GM06990 (cell line): ENCODE measurements around the gene NRCAM.

Experiments
- DNase-seq: peaks from one replicate; pipeline ENCODE4 v3.0.0-alpha.2; 2011; ENCODE audit not compliant: insufficient read length; ENCODE audit errors: extremely low read depth
- H3K27me3 ChIP-seq: replicated peaks from 2 replicates; pipeline ENCODE4 v1.6.0; 2011; ENCODE audit warnings: low read length; ENCODE audit not compliant: control insufficient read depth, insufficient read depth
- H3K36me3 ChIP-seq: 2 replicates; pipeline ENCODE4 v1.5.1; 2011; ENCODE audit warnings: low read length; ENCODE audit not compliant: control insufficient read depth, insufficient read depth
- H3K4me3 ChIP-seq: replicated peaks from 2 replicates; pipeline ENCODE4 v1.5.1; 2011; ENCODE audit warnings: low read depth, mild to moderate bottlenecking, control low read depth, low read length
- TF ChIP-seq, protein P1 (sequence below): IDR thresholded peaks from 2 replicates; pipeline ENCODE4 v1.5.1; 2011; ENCODE audit warnings: low read length, control low read depth, mild to moderate bottlenecking, inconsistent platforms; ENCODE audit not compliant: insufficient read depth, poor library complexity, severe bottlenecking

NRCAM gene

GRCh38 chr7:108286290-108286904 is 169.8 kb downstream of the NRCAM start:
- Histone ChIP-seq H3K36me3 (no peaks in the 10 kb centered on the region), H3K27me3 (no peaks in the 10 kb centered on the region), H3K4me3 (no peak overlapping the region)
- DNase-seq, result no peak
- TF ChIP-seq, protein P1, sequence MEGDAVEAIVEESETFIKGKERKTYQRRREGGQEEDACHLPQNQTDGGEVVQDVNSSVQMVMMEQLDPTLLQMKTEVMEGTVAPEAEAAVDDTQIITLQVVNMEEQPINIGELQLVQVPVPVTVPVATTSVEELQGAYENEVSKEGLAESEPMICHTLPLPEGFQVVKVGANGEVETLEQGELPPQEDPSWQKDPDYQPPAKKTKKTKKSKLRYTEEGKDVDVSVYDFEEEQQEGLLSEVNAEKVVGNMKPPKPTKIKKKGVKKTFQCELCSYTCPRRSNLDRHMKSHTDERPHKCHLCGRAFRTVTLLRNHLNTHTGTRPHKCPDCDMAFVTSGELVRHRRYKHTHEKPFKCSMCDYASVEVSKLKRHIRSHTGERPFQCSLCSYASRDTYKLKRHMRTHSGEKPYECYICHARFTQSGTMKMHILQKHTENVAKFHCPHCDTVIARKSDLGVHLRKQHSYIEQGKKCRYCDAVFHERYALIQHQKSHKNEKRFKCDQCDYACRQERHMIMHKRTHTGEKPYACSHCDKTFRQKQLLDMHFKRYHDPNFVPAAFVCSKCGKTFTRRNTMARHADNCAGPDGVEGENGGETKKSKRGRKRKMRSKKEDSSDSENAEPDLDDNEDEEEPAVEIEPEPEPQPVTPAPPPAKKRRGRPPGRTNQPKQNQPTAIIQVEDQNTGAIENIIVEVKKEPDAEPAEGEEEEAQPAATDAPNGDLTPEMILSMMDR, result no peak

- Histone ChIP-seq H3K4me3 (no peak overlapping the region), H3K36me3 (no peaks in the 10 kb centered on the region), H3K27me3 (no peaks in the 10 kb centered on the region)
- no peak for DNase-seq
- TF ChIP-seq, protein P1, result no peak
These were observed 170.5 kb downstream of the NRCAM start for GRCh38 chr7:108285778-108286177.

- no peaks in the 10 kb centered on the region for H3K36me3 ChIP-seq
- DNase-seq, result no peak
- H3K27me3 ChIP-seq, result no peaks in the 10 kb centered on the region
- TF ChIP-seq, protein P1, result no peak
- H3K4me3 ChIP-seq, result no peak overlapping the region
These were observed 171.2 kb downstream of the NRCAM start for GRCh38 chr7:108285003-108285368.

DNA sequence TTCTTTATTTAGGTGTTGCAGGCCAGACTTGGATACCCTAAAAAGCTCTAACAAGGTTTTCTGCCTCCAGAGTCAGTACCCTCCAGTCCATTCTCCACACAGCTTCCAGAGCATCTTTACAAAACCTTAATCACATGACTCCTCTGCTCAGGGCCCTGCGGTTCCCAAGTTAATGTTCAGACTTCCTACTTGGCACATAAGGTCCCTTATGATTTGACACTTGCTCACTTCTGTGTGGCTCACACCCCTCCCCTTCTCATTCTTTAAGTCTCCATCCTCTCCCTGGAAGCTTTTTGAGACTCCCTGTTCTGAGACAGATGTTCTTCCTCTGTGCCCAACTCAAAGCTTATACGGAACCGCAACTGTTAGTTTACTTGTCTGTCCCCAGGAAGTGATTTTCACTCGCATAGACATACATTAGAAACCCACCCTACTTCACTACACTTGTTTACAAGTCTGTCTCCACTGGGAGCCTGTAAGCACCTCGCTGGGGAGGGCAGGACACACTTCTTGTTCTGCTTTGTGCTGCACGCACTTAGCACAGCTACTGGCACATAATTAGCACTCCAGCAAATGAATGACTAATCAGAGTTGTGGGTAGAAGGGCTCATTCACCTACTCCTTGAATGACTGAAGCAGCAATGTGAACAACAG is 171.8 kb downstream of the NRCAM start:
- Histone ChIP-seq H3K27me3 (no peaks in the 10 kb centered on the region), H3K36me3 (no peaks in the 10 kb centered on the region), H3K4me3 (no peak overlapping the region)
- TF ChIP-seq, protein P1, result no peak
- no peak for DNase-seq

DNA sequence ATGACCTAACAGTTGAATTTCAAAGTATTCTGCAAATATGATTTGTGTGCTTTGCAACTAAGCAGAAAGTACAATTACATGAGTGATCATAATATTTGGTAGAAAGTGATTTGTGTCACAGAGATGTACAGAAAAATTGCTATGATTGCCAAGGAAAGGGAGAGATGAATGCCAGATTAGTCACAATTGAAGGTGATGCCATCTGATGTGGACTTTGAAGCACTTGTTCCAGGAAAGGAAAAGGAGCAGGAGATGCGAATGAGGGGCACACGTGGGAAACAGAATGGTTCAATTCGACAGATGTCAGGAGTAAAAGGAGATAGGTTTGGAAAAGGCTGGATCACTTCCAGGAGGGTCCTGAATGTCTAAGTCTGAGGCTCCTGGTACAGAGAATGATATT is 173.0 kb downstream of the NRCAM start:
- Histone ChIP-seq H3K4me3 (no peak overlapping the region), H3K27me3 (no peaks in the 10 kb centered on the region), H3K36me3 (no peaks in the 10 kb centered on the region)
- no peak for DNase-seq
- TF ChIP-seq, protein P1, result no peak
